Aorta (tissue), 5 donors: ENCODE results near the gene AKT3. TPM values are rescaled to one million over a fixed set of nuclear protein-coding genes. Genes with fewer than 3 reads are reported as not detected.

ENCODE experiments used
- ATAC-seq: fragments of 200-7000 bp; cut with Tn5 transposase; one replicate; pipeline ENCODE4 v1.9.1; 2022; ENCODE audit warnings: moderate library complexity; ENCODE audit not compliant: low FRiP score
- DNase-seq, 2 donors: peaks; one replicate each; pipeline ENCODE4 v3.0.0-alpha.2; 2020
- H3K27ac ChIP-seq, 2 donors: one replicate each; pipeline ENCODE4 v1.5.1; 2013; ENCODE audit warnings: low read length in 2 of 2, mild to moderate bottlenecking in 2 of 2, moderate library complexity in 2 of 2, control low read depth in 1 of 2, inconsistent platforms in 1 of 2, low read depth in 1 of 2
- H3K27me3 ChIP-seq, 2 donors: one replicate each; pipeline ENCODE4 v1.6.1; 2013; ENCODE audit warnings: control low read depth in 1 of 2, low read length in 1 of 2, mild to moderate bottlenecking in 1 of 2, moderate library complexity in 1 of 2; ENCODE audit not compliant: insufficient read depth in 2 of 2, control insufficient read depth in 1 of 2
- H3K36me3 ChIP-seq, 2 donors: one replicate each; pipeline ENCODE4 v1.6.1; 2013; ENCODE audit warnings: control low read depth in 1 of 2, low read length in 1 of 2, mild to moderate bottlenecking in 1 of 2; ENCODE audit not compliant: insufficient read depth in 2 of 2, control insufficient read depth in 1 of 2
- H3K4me1 ChIP-seq, 2 donors: one replicate each; pipeline ENCODE4 v1.6.1; 2013; ENCODE audit warnings: low read length in 2 of 2, control low read depth in 1 of 2, mild to moderate bottlenecking in 1 of 2, moderate library complexity in 1 of 2; ENCODE audit not compliant: insufficient read depth in 2 of 2, control insufficient read depth in 1 of 2
- H3K4me3 ChIP-seq, 2 donors: one replicate each; pipeline ENCODE4 v1.5.1; 2013; ENCODE audit warnings: low read length in 2 of 2, control low read depth in 1 of 2, mild to moderate bottlenecking in 1 of 2
- H3K9me3 ChIP-seq: one replicate; pipeline ENCODE4 v1.6.1; 2013; ENCODE audit warnings: mild to moderate bottlenecking, low read length; ENCODE audit not compliant: control insufficient read depth
- WGBS, 2 donors: extraction: QIAGEN DNeasy Blood & Tissue Kit; methylation state at CpG; one replicate each; pipeline ENCODE4 v1.1.7; 2013; 5-methylcytosine and 5-hydroxymethylcytosine counted together
- intact Hi-C, 2 donors: fragments of 100-400 bp; cut with DNase I; formaldehyde crosslinking; loops; one replicate each; pipeline versions ENCODE4 v1.14.2 to v1.15.0; 2022
- polyA plus RNA-seq, 2 donors: library from polyadenylated mRNA; stranded (reverse); fragments of 200-250 nt; gene quantifications; one replicate each; pipeline ENCODE4 v1.2.3, GENCODE V29; 2013
- total RNA-seq, 2 donors: library from RNA; stranded (reverse); fragmentation: NEBNext Ultra II Directional; extraction: Animal tissue kit (Norgen Biotek cat#: 25700); gene quantifications; one replicate each; pipeline ENCODE4 v1.2.1, GENCODE V29; 2021
- donor health status: healthy with polysubstance abuse.
- donor health status: Bipolar disorder and iron deficiency.
- donor health status: DM: no; HTN: no; CAD: no.
- donor health status: DM: no; HTN: no; CAD: no.
- donor health status: DM: yes; HTN: yes; CAD: no.

Gene AKT3
- total and polyA plus RNA-seq, 4 donors: 18.6 to 177 (median 104) TPM

GRCh38 chr1:243562473-243562872 is 287.6 kb downstream of the AKT3 start:
- no peak for DNase-seq
- 70 to 83% methylated on average over 1 of the region's 1 CpG for WGBS, 2 donors
- H3K36me3 ChIP-seq: peaks cover 0 to 2% of the 10 kb centered on the region in 2 donors
- no peak overlapping the region for H3K4me3 ChIP-seq
- H3K4me1 ChIP-seq: no peaks in the 10 kb centered on the region
- H3K9me3 ChIP-seq: no peaks in the 10 kb centered on the region
- ATAC-seq: no peak
- intact Hi-C loops: no loop called here
- no peak overlapping the region for H3K27ac ChIP-seq
- H3K27me3 ChIP-seq: no peaks in the 10 kb centered on the region

- WGBS, 2 donors: 98 to 100% methylated on average over 2 of the region's 2 CpGs
- no peaks in the 10 kb centered on the region for H3K4me1 ChIP-seq
These were observed 288.3 kb downstream of the AKT3 start for GRCh38 chr1:243561588-243562319.

GRCh38 chr1:243559575-243560162 is 290.4 kb downstream of the AKT3 start:
- ATAC-seq: no peak
- Histone ChIP-seq H3K4me1 (no peaks in the 10 kb centered on the region), H3K27me3 (no peaks in the 10 kb centered on the region), H3K4me3 (no peak overlapping the region), H3K27ac (no peak overlapping the region), H3K36me3 (peaks cover 0 to 2% of the 10 kb centered on the region in 2 donors), H3K9me3 (no peaks in the 10 kb centered on the region)
- WGBS, 2 donors: 90 to 91% methylated on average over 7 of the region's 7 CpGs
- no peak for DNase-seq
- intact Hi-C loops: no loop called here

More at GRCh38 chr1:243561588-243562319, 288.3 kb downstream of the AKT3 start:
- no peak for ATAC-seq
- no peak for DNase-seq
- Histone ChIP-seq H3K27me3 (no peaks in the 10 kb centered on the region), H3K36me3 (peaks cover 0 to 2% of the 10 kb centered on the region in 2 donors), H3K9me3 (no peaks in the 10 kb centered on the region), H3K4me3 (no peak overlapping the region), H3K27ac (no peak overlapping the region)
- intact Hi-C loops: no loop called here

DNA sequence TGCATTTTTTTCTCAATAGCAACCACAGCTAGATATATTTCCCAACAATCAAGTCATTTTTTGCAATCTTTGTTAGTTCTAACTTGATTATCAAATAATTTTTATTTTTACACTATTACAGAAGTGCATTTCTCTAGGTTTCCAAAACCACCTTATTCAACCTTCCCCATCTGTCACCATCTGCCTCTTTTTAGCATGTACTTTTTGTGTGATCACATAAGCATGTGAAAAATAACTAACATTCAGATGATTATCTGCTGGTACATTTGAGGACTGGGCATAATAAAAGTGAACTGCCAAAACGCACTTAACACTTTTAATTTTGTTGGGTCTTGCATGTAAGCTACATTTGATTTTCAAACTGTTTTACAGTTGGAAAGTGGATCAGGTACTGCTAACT is 291.5 kb downstream of the AKT3 start:
- intact Hi-C loops: no loop called here
- Histone ChIP-seq H3K27ac (no peak overlapping the region), H3K4me3 (no peak overlapping the region), H3K36me3 (peaks cover 0 to 2% of the 10 kb centered on the region in 2 donors), H3K9me3 (no peaks in the 10 kb centered on the region), H3K4me1 (no peaks in the 10 kb centered on the region), H3K27me3 (no peaks in the 10 kb centered on the region)
- DNase-seq (no peak), ATAC-seq (no peak)
- WGBS, 2 donors: 56 to 61% methylated on average over 1 of the region's 1 CpG

DNA sequence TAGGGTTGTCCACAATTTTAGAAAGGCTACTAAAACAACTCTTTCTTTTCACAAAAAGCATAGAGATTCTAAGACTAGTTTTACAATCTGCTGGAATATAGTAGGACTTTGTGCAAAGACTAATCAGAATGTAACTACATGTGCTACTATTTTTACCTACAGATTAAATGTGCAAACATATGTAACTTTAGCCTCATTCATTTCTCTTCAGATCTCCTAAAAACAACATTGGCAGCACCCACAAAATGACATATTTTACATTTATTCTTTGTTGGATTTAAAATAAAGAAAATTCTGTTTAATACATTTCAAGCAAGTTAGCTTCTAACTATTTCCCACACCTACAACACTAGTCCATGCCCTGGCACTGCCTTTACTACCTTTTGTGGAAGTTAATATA is 292.2 kb downstream of the AKT3 start:
- H3K27ac ChIP-seq: no peak overlapping the region
- intact Hi-C loops: no loop called here
- H3K36me3 ChIP-seq: peaks cover 0 to 2% of the 10 kb centered on the region in 2 donors
- no peaks in the 10 kb centered on the region for H3K4me1 ChIP-seq
- no peaks in the 10 kb centered on the region for H3K9me3 ChIP-seq
- ATAC-seq (no peak), DNase-seq (no peak)
- H3K27me3 ChIP-seq: no peaks in the 10 kb centered on the region
- no peak overlapping the region for H3K4me3 ChIP-seq

- H3K4me3 ChIP-seq: no peak overlapping the region
- H3K27me3 ChIP-seq: no peaks in the 10 kb centered on the region
- ATAC-seq (no peak), DNase-seq (no peak)
- no peaks in the 10 kb centered on the region for H3K9me3 ChIP-seq
- intact Hi-C loops: no loop called here
- H3K36me3 ChIP-seq: no peaks in the 10 kb centered on the region
- no peaks in the 10 kb centered on the region for H3K4me1 ChIP-seq
- H3K27ac ChIP-seq: no peak overlapping the region
- whole genome bisulfite sequencing, 2 donors: 86 to 88% methylated on average over 4 of the region's 4 CpGs
These were observed 295.4 kb downstream of the AKT3 start for GRCh38 chr1:243554686-243555085.

- Histone ChIP-seq H3K27me3 (no peaks in the 10 kb centered on the region), H3K9me3 (no peaks in the 10 kb centered on the region), H3K4me1 (no peaks in the 10 kb centered on the region), H3K27ac (no peak overlapping the region), H3K4me3 (no peak overlapping the region), H3K36me3 (no peaks in the 10 kb centered on the region)
- DNase-seq (no peak), ATAC-seq (no peak)
- intact Hi-C loops: no loop called here
- 63 to 70% methylated on average over 2 of the region's 2 CpGs for WGBS, 2 donors
These were observed 297.0 kb downstream of the AKT3 start for GRCh38 chr1:243553090-243553489.

- Histone ChIP-seq H3K4me1 (no peaks in the 10 kb centered on the region), H3K4me3 (no peak overlapping the region), H3K9me3 (no peaks in the 10 kb centered on the region), H3K36me3 (no peaks in the 10 kb centered on the region), H3K27ac (no peak overlapping the region), H3K27me3 (no peaks in the 10 kb centered on the region)
- ATAC-seq (no peak), DNase-seq (no peak)
- WGBS, 2 donors: 82 to 87% methylated on average over 6 of the region's 6 CpGs
- intact Hi-C loops: no loop called here
These were observed 299.8 kb downstream of the AKT3 start for GRCh38 chr1:243550276-243550675.

- no peak overlapping the region for H3K27ac ChIP-seq
- DNase-seq (no peak), ATAC-seq (no peak)
- H3K4me3 ChIP-seq: no peak overlapping the region
- H3K36me3 ChIP-seq: no peaks in the 10 kb centered on the region
- H3K27me3 ChIP-seq: no peaks in the 10 kb centered on the region
- H3K9me3 ChIP-seq: no peaks in the 10 kb centered on the region
- no peaks in the 10 kb centered on the region for H3K4me1 ChIP-seq
- intact Hi-C loops: no loop called here
These were observed 300.3 kb downstream of the AKT3 start for GRCh38 chr1:243549791-243550190.
